RKO (cell line): ENCODE measurements around the gene MPG.
A peak's percentile ranks its signal among the peaks of the same experiment; 100 is the strongest.

Source experiments
- DNase-seq: peaks from one replicate; pipeline ENCODE4 v3.0.0-alpha.2; 2016; ENCODE audit warnings: low spot score

Gene MPG

GRCh38 chr16:50769-51591 lies 27.0 kb upstream of the MPG start:
- DNase-seq, result peak; percentile 25

GRCh38 chr16:53346-54236 lies 24.4 kb upstream of the MPG start, which contains the start of the genes POLR3K and SNRNP25:
POLR3K (minus strand) TSS chr16:53608; CDS start chr16:53586, 22 bp downstream.
SNRNP25 (plus strand) TSS chr16:53828; CDS start chr16:54017, 189 bp downstream.
- peak; percentile 98 for DNase-seq

GRCh38 chr16:54237-54581 lies 23.8 kb upstream of the MPG start:
- DNase-seq, result no peak

- DNase-seq, result no peak
Measured at GRCh38 chr16:55571-56136, 22.4 kb upstream of the MPG start.

- no peak for DNase-seq
Measured at GRCh38 chr16:56231-56927, 21.6 kb upstream of the MPG start.

- DNase-seq, result no peak
Measured at GRCh38 chr16:57711-58110, 20.3 kb upstream of the MPG start.

- no peak for DNase-seq
Measured at GRCh38 chr16:58491-59439, 19.3 kb upstream of the MPG start.

GRCh38 chr16:59440-60059 lies 18.5 kb upstream of the MPG start:
- DNase-seq, result no peak

GRCh38 chr16:60166-60565 lies 17.9 kb upstream of the MPG start:
- DNase-seq, result no peak

- DNase-seq, result no peak
Measured at GRCh38 chr16:60929-61878, 16.8 kb upstream of the MPG start.

- no peak for DNase-seq
Measured at GRCh38 chr16:61879-62281, 16.1 kb upstream of the MPG start.

GRCh38 chr16:62283-62967 lies 15.6 kb upstream of the MPG start:
- DNase-seq, result no peak

GRCh38 chr16:62968-63391 lies 15.0 kb upstream of the MPG start:
- DNase-seq, result no peak

GRCh38 chr16:63466-63865 lies 14.6 kb upstream of the MPG start:
- DNase-seq, result no peak

GRCh38 chr16:63998-64913 lies 13.8 kb upstream of the MPG start:
- DNase-seq, result no peak

GRCh38 chr16:64914-65255 lies 13.1 kb upstream of the MPG start:
- DNase-seq, result no peak

- peak; percentile 82 for DNase-seq
Measured at GRCh38 chr16:65745-66144, 12.3 kb upstream of the MPG start.
